Measurements from ENCODE around the gene NISCH. TPM values are rescaled to one million over a fixed set of nuclear protein-coding genes. Genes with fewer than 3 reads are reported as not detected.
A peak's percentile ranks its signal among the peaks of the same experiment; 100 is the strongest.

The NISCH gene
- total RNA-seq, 4 donors from 2014 or later: 65.7 to 150 (median 128) TPM

DNA sequence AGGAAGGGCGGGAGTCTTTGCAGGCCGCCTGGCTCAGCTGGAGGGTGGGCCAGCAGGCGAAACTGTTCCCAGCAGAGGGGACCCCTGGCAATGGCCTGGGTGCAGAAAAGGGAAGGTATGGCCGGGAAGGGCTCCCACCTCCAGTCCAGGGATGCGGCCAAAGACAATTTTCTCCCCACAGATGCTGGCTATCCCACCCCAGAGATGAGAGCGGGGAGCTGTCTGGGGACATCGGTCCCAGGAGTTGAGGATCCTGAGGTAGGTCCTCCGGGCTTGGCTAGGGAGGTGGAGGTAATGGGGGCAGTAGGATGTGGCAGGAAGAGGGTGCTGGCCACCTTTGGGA lies 12.2 kb upstream of the NISCH start:
- DNase-seq: no peak
- Histone ChIP-seq H3K36me3 (no peaks in the 10 kb centered on the region), H3K27me3 (no peaks in the 10 kb centered on the region), H3K27ac (no peak overlapping the region), H3K4me3 (peak overlapping the region in 1 of 4 donors; percentile 30), H3K4me1 (peaks cover 0 to under 1% (median 0%) of the 10 kb centered on the region in 4 donors), H3K9me3 (no peaks in the 10 kb centered on the region)
- TF ChIP-seq POLR2A (IDR thresholded peaks at IDR 0.05): no peak
- TF ChIP-seq CTCF (IDR thresholded peaks at IDR 0.05): no peak

GRCh38 chr3:52443791-52444687 lies 11.4 kb upstream of the NISCH start:
- Histone ChIP-seq H3K27ac (no peak overlapping the region), H3K27me3 (no peaks in the 10 kb centered on the region), H3K4me3 (peak overlapping the region in 2 of 4 donors; percentile 30 to 39), H3K4me1 (no peaks in the 10 kb centered on the region), H3K9me3 (no peaks in the 10 kb centered on the region), H3K36me3 (no peaks in the 10 kb centered on the region)
- TF ChIP-seq POLR2A (IDR thresholded peaks at IDR 0.05): no peak
- no peak for TF ChIP-seq CTCF (IDR thresholded peaks at IDR 0.05)
- no peak for DNase-seq

DNA sequence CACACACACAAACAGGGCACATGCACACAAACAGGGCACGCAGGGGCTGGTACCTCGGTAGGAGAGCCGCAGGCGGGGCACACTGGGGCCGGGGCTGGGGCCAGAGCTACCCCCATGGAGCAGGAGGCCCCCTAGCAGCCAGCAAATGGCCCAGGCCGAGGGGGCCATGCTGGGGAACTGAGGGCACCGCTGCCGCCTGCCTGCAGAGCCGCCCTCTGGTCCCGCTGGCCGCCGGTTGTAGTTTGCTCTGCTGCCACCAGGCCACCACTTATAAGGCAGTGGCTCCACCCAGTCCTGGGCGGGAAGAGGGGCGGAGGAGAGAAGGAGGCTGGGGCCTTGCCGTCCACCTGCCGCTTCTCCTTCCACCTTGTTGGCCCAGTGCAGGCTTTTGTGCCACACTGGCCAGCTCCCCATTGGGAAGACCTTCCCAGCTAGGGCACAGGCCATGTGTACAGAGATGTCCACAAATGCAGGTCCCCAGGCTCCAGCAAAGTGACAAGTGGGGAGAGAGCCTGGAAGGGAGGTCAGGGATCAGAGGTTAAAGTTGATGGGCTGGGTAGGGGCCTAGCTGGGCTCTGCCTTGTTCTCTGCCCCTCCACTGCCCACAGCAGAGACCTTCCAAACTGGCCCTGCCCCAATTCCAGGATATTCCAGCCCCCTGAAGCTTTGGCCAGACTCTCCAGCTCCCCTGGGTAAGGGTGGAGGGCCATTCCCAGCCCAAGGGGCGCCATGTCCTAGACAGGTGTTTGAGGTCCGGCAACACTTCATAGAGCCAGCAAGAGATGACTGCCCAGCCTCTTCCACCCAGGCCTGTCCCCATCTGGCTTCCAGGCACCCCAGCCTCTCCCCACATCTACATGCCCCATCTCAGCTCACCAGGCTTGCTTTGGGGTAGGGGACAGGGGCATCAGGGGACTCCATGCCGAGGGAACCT lies 10.3 kb upstream of the NISCH start, which contains the start of gene SEMA3G:
SEMA3G (minus strand) TSS at position 244 of the 934 bp plus-strand sequence; CDS start at position 168, 76 bp downstream.
- Histone ChIP-seq H3K9me3 (no peaks in the 10 kb centered on the region), H3K27me3 (no peaks in the 10 kb centered on the region), H3K27ac (peak within 1 kb of the TSS in 1 of 4 donors; percentile 30), H3K4me3 (peak within 1 kb of the TSS in 2 of 4 donors; percentile 30 to 39), H3K36me3 (no peaks in the 10 kb centered on the region), H3K4me1 (no peaks in the 10 kb centered on the region)
- peak; percentile 80 to 93 (median 89) for DNase-seq
- TF ChIP-seq POLR2A (IDR thresholded peaks at IDR 0.05): peak in 1 of 2 donors; percentile 79
- TF ChIP-seq CTCF (IDR thresholded peaks at IDR 0.05): peak in 5 of 6 experiments; percentile 45 to 89 (median 81)

- no peaks in the 10 kb centered on the region for H3K4me1 ChIP-seq
- no peaks in the 10 kb centered on the region for H3K9me3 ChIP-seq
- no peak overlapping the region for H3K4me3 ChIP-seq
- no peaks in the 10 kb centered on the region for H3K27me3 ChIP-seq
- H3K36me3 ChIP-seq: no peaks in the 10 kb centered on the region
- H3K27ac ChIP-seq: no peak overlapping the region
- no peak for DNase-seq
- TF ChIP-seq CTCF (IDR thresholded peaks at IDR 0.05): no peak
- no peak for TF ChIP-seq POLR2A (IDR thresholded peaks at IDR 0.05)
Observed at GRCh38 chr3:52446042-52446441, 9.4 kb upstream of the NISCH start.

DNA sequence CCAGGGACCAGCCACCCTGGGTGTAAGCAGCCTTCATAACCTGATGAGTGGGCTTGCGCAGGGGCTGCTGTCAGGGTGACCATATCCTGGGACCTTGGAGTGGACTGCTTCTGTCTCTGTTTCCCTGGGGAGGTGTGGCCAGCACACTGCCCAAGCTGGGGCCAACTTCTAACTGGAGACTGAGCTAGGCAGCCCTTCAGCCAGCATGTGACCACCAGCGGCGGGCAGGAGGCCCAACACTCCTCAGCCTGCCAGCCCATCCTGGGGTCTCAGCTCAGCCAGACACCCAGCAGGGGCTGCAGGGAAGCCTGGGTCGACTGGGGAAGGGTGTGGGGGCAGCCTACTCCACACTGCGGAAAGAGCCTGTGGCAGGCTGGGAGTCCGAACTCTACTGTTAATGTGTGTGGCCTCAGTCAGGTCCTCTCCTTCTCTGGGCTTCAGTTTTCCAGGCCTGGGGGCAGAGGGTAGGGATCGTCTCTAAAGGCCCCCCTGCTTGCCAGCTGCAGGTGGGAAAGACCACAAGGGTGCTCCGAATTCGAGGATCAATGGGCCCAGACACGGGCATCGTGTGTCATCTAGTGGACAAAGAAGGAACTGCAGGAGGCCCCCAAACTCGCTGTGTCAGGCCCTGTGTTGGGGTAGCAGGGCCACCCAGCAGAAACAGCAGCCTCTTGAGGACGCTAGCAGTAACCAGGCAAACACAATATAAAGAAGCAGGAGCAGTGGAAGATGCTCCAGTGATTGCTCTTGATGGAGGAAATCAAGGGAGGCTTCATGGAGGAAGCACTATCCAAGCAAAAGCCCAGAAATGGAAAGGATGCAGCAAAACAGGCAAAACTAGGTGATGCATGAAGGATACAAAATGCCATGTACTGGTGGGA lies 8.5 kb upstream of the NISCH start:
- no peak overlapping the region for H3K27ac ChIP-seq
- H3K36me3 ChIP-seq: no peaks in the 10 kb centered on the region
- no peaks in the 10 kb centered on the region for H3K9me3 ChIP-seq
- no peaks in the 10 kb centered on the region for H3K27me3 ChIP-seq
- H3K4me3 ChIP-seq: no peak overlapping the region
- DNase-seq: peak; percentile 65 to 85 (median 68)
- no peaks in the 10 kb centered on the region for H3K4me1 ChIP-seq
- no peak for TF ChIP-seq POLR2A (IDR thresholded peaks at IDR 0.05)
- peak; percentile 98 to 100 (median 99) for TF ChIP-seq CTCF (IDR thresholded peaks at IDR 0.05)
